Activated CD8-positive, alpha-beta memory T cell treated with anti-CD3 and anti-CD28 coated beads, Interleukin-2, amount 50 U/mL, for 24 hours (primary cell): ENCODE data around the gene SIPA1.
"Not testable (repeated sequence)": the region's sequence is repeated elsewhere in the genome, so short reads cannot be mapped to it uniquely, and the experiment has no call there.

ENCODE experiments used
- DNase-seq: peaks from one replicate; pipeline ENCODE4 v3.0.0-alpha.2; 2020; ENCODE audit errors: extremely low read depth

Gene SIPA1

GRCh38 chr11:65661599-65662246, 23.8 kb downstream of the SIPA1 start:
- no peak for DNase-seq

GRCh38 chr11:65662247-65662798, 24.4 kb downstream of the SIPA1 start:
- DNase-seq = no peak

GRCh38 chr11:65662799-65663638, 25.1 kb downstream of the SIPA1 start, which contains the start of gene RELA:
Gene RELA (minus strand): TSS chr11:65662916. CDS start chr11:65662832, 84 bp downstream.
- peak; percentile 73 for DNase-seq

DNA sequence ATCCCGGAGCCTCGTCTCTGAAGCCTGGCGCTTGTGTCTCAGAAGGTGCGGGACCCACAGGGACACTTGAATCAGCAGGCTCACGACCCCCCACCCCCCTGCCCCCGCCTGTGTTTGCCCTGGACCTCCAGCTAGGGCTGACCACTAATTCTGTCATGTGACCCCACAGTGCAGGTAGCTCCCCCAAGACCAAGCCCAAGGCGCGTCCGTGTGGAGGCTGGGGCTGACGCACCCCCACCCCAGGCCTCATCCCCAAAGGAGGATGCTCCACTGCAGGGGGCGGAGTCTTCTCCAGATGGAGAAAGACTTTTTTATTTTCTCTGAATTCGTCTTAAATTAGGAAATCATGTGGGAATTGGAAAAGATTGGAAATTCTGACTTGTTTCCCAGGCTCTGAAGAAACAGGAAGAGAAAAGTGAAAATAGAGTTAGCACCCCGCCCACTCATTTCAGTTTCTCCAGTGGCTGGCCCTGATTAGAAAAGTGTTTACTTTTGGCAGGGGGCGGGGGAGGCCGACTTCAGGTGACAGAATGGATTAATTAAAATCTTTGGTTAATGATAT, 25.8 kb downstream of the SIPA1 start:
- no peak for DNase-seq

GRCh38 chr11:65672180-65672860, 34.4 kb downstream of the SIPA1 start:
- DNase-seq = no peak

DNA sequence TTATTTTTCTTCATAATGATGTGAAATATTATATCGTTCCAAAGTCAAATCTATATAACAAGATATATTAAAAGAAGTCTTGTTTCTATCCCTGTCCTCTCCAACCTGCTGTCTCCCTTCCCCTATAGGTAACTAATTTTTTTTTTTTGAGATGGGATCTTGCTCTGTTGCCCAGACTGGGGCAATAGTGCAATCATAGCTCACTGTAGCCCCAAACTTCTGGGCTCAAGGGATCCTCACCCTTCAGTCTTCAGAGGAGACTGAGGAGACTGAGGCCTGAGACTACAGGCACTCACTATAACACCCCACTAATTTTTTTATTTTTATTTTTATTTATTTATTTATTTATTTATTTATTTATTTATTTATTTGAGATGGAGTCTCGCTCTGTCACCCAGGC, 35.1 kb downstream of the SIPA1 start:
- no peak for DNase-seq

- DNase-seq = no peak
These were observed 42.4 kb downstream of the SIPA1 start for GRCh38 chr11:65680192-65680743.

GRCh38 chr11:65683480-65683879, 45.6 kb downstream of the SIPA1 start:
- not testable (repeated sequence) for DNase-seq

GRCh38 chr11:65685981-65686380, 48.1 kb downstream of the SIPA1 start:
- DNase-seq = no peak

GRCh38 chr11:65691847-65692246, 53.9 kb downstream of the SIPA1 start:
- not testable (repeated sequence) for DNase-seq

DNA sequence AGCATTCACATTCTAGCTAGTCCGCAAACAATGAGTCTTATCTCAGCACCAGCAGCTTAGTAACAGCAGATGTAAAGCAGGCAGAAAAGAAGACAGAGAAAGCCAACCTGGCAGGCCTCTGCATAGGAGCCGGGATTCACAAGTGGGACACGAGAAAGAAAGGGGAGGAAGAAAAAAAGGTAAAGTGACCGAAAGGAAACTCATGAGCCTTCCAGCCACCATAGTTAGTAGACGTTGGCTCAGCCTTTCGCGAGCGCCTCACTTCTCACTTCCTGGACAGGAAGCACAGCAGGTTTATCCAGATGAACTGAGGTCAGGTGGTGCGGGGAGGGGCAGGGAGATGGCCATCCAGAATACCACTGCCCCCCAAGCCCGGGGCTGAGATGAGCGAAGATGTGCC, 54.5 kb downstream of the SIPA1 start:
- DNase-seq = no peak

DNA sequence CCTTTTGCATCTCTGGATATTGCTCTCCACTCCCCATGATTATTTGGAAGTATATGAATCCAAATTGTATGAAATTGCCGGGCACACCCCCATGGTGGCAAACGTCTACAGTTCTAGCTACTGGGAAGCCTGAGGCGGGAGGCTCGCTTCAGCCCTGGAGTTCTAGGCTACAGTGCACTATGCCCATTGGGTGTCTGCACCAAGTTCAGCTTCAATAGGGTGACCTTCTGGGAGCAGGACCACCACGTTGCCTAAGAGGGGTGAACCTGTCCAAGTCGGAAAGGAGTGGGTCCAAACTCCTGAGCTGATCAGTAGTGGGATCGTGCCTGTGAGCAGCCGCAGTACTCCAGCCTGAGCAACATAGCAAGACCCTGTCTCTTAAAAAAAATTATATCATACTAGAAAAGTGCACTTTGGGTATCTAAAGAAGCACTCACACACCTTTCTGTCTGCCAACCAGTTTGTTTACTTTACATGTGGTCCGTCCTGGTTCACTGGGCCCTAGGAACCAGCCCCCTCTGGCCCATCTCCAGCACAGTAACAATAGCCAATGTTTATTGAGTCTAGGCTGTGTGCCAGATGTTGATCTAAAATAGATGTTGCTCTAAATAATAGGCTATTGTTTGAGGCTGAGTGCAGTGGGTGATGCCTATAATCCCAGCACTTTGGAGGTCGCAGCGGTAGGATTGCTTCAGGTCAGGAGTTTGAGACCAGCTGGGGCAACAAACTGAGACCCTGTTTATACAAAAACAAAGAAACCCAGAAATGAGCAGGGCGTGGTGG, 57.7 kb downstream of the SIPA1 start:
- DNase-seq = no peak

DNA sequence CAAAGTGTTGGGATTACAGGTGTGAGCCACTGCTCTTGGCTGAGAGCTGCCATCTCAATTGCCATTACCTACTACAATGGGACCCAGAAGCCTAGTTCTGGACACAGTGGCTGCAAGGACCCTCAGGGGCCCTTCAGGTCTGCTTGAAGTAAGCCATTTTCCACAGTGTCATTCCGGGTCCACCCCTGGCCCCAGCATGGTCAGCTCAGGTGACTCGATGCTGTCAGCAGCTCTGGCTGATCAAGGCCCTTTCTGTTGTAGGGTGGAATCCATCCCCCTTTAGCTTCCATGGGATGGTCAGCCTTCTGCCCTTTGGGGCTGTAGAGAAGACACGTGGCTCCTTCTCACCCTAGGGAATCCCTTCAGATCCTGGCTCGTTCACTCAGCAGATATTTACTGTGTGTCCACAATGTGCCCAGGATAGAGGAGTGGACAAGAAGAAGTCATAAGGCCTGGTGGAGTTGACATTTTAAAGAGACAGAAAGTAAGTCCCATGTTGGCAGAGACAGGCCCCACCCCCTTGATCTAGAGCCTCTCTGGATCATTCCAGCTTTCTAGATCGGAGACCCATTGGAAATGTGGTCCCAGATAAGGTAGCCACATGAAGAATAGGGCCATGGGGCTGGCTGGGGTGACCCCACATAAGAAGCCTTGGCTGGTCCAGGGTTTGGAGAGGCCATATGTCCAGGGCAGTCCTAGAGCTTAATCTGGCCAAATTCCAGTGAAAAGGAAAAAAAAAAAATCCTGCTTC, 59.1 kb downstream of the SIPA1 start:
- DNase-seq = no peak

GRCh38 chr11:65698205-65698604, 60.3 kb downstream of the SIPA1 start:
- no peak for DNase-seq

- no peak for DNase-seq
These were observed 61.4 kb downstream of the SIPA1 start for GRCh38 chr11:65699306-65699705.

- no peak for DNase-seq
These were observed 62.5 kb downstream of the SIPA1 start for GRCh38 chr11:65700399-65700798.
